Suppressor macrophage (primary cell): ENCODE measurements around the gene NBAS.
A peak's percentile ranks its signal among the peaks of the same experiment; 100 is the strongest.
"Not testable (repeated sequence)": the region's sequence is repeated elsewhere in the genome, so short reads cannot be mapped to it uniquely, and the experiment has no call there.

Experiments
- DNase-seq, 4 experiments: peaks; one replicate each; pipeline ENCODE4 v3.0.0-alpha.2; 2020 to 2022

The NBAS gene

GRCh38 chr2:15355386-15355785 lies 205.7 kb downstream of the NBAS start:
- no peak for DNase-seq

- DNase-seq, result no peak
Observed at GRCh38 chr2:15354596-15355366, 206.4 kb downstream of the NBAS start.

GRCh38 chr2:15352363-15352762 lies 208.8 kb downstream of the NBAS start:
- no peak for DNase-seq

GRCh38 chr2:15348636-15349035 lies 212.5 kb downstream of the NBAS start:
- DNase-seq, result no peak

- no peak for DNase-seq
Observed at GRCh38 chr2:15348045-15348444, 213.1 kb downstream of the NBAS start.

- no peak for DNase-seq
Observed at GRCh38 chr2:15346624-15347023, 214.5 kb downstream of the NBAS start.

- DNase-seq, result no peak
Observed at GRCh38 chr2:15337996-15338666, 223.0 kb downstream of the NBAS start.

GRCh38 chr2:15334644-15335326 lies 226.3 kb downstream of the NBAS start:
- no peak for DNase-seq

GRCh38 chr2:15331787-15332186 lies 229.3 kb downstream of the NBAS start:
- peak in 1 of 4 experiments; percentile 7 for DNase-seq

- DNase-seq, result no peak
Observed at GRCh38 chr2:15325296-15325695, 235.8 kb downstream of the NBAS start.

- no peak for DNase-seq
Observed at GRCh38 chr2:15323227-15323626, 237.9 kb downstream of the NBAS start.

GRCh38 chr2:15321481-15321880 lies 239.7 kb downstream of the NBAS start:
- DNase-seq, result not testable (repeated sequence)

- no peak for DNase-seq
Observed at GRCh38 chr2:15316370-15316814, 244.7 kb downstream of the NBAS start.

- no peak for DNase-seq
Observed at GRCh38 chr2:15315411-15315810, 245.7 kb downstream of the NBAS start.

GRCh38 chr2:15313657-15314056 lies 247.5 kb downstream of the NBAS start:
- no peak for DNase-seq

GRCh38 chr2:15311926-15312325 lies 249.2 kb downstream of the NBAS start:
- DNase-seq, result no peak

GRCh38 chr2:15311201-15311907 lies 249.8 kb downstream of the NBAS start:
- DNase-seq, result no peak

GRCh38 chr2:15307526-15307925 lies 253.6 kb downstream of the NBAS start:
- no peak for DNase-seq

GRCh38 chr2:15306706-15307105 lies 254.4 kb downstream of the NBAS start:
- no peak for DNase-seq

GRCh38 chr2:15303874-15304273 lies 257.3 kb downstream of the NBAS start:
- DNase-seq, result no peak

GRCh38 chr2:15302154-15302553 lies 259.0 kb downstream of the NBAS start:
- no peak for DNase-seq

- DNase-seq, result peak; percentile 12 to 39 (median 32)
Observed at GRCh38 chr2:15300624-15301573, 260.2 kb downstream of the NBAS start.
